Measurements from ENCODE around the gene HYAL3. TPM values are rescaled to one million over a fixed set of nuclear protein-coding genes. Genes with fewer than 3 reads are reported as not detected.

The HYAL3 gene
- polyA plus RNA-seq, 1 donor from 2014 or later = 9.1 TPM

DNA sequence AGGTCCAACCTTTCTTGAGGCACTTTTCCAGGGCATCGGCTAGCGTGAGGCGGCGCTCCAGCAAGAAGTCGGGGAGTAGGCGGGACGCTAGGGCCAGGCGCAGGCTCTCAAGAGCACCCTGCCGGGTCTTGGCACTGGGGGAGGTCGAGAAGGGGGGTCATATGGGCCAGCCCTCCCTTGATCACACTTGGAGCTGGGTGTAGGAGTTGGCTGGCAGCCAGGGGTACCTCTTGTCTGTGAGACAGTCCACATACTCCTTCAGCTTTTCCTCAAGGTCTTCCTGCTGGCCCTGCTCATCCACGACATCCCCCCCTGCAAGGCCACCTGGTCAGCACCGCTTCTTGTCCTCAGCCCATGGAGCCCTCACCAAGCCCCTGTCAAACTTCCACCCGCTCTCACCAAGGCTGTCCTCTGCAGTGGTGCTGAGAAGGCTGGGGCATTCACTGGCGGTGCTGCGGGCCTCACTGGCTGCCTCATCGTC, 9.0 kb downstream of the HYAL3 start:
- no peak for TF ChIP-seq SMC3 (conservative IDR thresholded peaks at IDR 0.05; ENCODE audit: poor library complexity)
- no peak for TF ChIP-seq EZH2 (IDR thresholded peaks at IDR 0.05; ENCODE audit: borderline replicate concordance, insufficient read depth, low read length, poor library complexity, severe bottlenecking)
- TF ChIP-seq MXI1 (conservative IDR thresholded peaks at IDR 0.05; ENCODE audit: poor library complexity, severe bottlenecking) = no peak
- TF ChIP-seq, protein P1, sequence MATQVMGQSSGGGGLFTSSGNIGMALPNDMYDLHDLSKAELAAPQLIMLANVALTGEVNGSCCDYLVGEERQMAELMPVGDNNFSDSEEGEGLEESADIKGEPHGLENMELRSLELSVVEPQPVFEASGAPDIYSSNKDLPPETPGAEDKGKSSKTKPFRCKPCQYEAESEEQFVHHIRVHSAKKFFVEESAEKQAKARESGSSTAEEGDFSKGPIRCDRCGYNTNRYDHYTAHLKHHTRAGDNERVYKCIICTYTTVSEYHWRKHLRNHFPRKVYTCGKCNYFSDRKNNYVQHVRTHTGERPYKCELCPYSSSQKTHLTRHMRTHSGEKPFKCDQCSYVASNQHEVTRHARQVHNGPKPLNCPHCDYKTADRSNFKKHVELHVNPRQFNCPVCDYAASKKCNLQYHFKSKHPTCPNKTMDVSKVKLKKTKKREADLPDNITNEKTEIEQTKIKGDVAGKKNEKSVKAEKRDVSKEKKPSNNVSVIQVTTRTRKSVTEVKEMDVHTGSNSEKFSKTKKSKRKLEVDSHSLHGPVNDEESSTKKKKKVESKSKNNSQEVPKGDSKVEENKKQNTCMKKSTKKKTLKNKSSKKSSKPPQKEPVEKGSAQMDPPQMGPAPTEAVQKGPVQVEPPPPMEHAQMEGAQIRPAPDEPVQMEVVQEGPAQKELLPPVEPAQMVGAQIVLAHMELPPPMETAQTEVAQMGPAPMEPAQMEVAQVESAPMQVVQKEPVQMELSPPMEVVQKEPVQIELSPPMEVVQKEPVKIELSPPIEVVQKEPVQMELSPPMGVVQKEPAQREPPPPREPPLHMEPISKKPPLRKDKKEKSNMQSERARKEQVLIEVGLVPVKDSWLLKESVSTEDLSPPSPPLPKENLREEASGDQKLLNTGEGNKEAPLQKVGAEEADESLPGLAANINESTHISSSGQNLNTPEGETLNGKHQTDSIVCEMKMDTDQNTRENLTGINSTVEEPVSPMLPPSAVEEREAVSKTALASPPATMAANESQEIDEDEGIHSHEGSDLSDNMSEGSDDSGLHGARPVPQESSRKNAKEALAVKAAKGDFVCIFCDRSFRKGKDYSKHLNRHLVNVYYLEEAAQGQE (IDR thresholded peaks at IDR 0.05; ENCODE audit: borderline replicate concordance) = no peak
- TF ChIP-seq EP300 (conservative IDR thresholded peaks at IDR 0.05; ENCODE audit: poor library complexity, severe bottlenecking) = no peak
- TF ChIP-seq RAD21 (conservative IDR thresholded peaks at IDR 0.05) = no peak
- TF ChIP-seq POLR2AphosphoS5 (IDR thresholded peaks at IDR 0.05) = no peak
- no peak for TF ChIP-seq TAF1 (IDR thresholded peaks at IDR 0.05; ENCODE audit: low read depth)
- TF ChIP-seq, protein P2, sequence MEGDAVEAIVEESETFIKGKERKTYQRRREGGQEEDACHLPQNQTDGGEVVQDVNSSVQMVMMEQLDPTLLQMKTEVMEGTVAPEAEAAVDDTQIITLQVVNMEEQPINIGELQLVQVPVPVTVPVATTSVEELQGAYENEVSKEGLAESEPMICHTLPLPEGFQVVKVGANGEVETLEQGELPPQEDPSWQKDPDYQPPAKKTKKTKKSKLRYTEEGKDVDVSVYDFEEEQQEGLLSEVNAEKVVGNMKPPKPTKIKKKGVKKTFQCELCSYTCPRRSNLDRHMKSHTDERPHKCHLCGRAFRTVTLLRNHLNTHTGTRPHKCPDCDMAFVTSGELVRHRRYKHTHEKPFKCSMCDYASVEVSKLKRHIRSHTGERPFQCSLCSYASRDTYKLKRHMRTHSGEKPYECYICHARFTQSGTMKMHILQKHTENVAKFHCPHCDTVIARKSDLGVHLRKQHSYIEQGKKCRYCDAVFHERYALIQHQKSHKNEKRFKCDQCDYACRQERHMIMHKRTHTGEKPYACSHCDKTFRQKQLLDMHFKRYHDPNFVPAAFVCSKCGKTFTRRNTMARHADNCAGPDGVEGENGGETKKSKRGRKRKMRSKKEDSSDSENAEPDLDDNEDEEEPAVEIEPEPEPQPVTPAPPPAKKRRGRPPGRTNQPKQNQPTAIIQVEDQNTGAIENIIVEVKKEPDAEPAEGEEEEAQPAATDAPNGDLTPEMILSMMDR (IDR thresholded peaks at IDR 0.05; ENCODE audit: poor library complexity, severe bottlenecking) = no peak
- Histone ChIP-seq H3K9me2 (ENCODE audit: insufficient read depth, low read length) (no peaks in the 10 kb centered on the region), H3K9me3 (ENCODE audit: low read length) (no peaks in the 10 kb centered on the region), H3K27me3 (ENCODE audit: insufficient read depth, low read depth, low read length) (no peaks in the 10 kb centered on the region), H3K79me2 (replicated peaks; ENCODE audit: insufficient read depth, low read length) (peaks cover 6% of the 10 kb centered on the region), H3K4me3 (ENCODE audit: low read length) (no peak overlapping the region), H2AFZ (ENCODE audit: low read depth, low read length) (no peak overlapping the region), H3K27ac (ENCODE audit: low read length) (no peak overlapping the region), H4K20me1 (ENCODE audit: insufficient read depth) (no peaks in the 10 kb centered on the region), H3K36me3 (ENCODE audit: insufficient read depth, low read length) (no peaks in the 10 kb centered on the region), H3F3A (ENCODE audit: insufficient read depth, low read length, poor library complexity, severe bottlenecking) (no peaks in the 10 kb centered on the region), H3K4me2 (ENCODE audit: low read length) (no peak overlapping the region), H3K9ac (ENCODE audit: low read length) (no peak overlapping the region)

DNA sequence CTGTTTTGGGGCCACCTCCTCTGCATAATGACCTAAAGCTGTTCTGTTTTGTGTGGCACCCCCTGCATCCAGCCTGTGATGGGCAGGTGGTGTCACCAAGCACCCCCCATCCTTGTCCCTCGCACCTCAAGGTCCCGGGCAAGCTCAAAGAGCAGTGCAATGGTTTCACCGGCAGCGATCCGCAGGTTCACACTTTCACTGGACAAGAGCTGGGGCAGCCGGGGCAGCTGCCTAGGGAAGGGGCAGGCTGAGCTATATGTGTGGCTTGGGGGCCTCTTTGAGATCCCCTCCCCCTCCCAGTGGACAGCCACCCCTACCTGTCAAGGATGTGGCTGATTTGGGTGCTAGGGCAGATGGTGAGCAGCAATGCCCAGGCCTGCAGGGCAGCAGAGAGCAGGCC, 10.1 kb downstream of the HYAL3 start:
- H3K9me3 ChIP-seq (ENCODE audit: low read length) = no peaks in the 10 kb centered on the region
- TF ChIP-seq POLR2AphosphoS5 (IDR thresholded peaks at IDR 0.05) (no peak), TAF1 (IDR thresholded peaks at IDR 0.05; ENCODE audit: low read depth) (no peak), RAD21 (conservative IDR thresholded peaks at IDR 0.05) (no peak), EP300 (conservative IDR thresholded peaks at IDR 0.05; ENCODE audit: poor library complexity, severe bottlenecking) (no peak), EZH2 (IDR thresholded peaks at IDR 0.05; ENCODE audit: borderline replicate concordance, insufficient read depth, low read length, poor library complexity, severe bottlenecking) (no peak), MXI1 (conservative IDR thresholded peaks at IDR 0.05; ENCODE audit: poor library complexity, severe bottlenecking) (no peak), SMC3 (conservative IDR thresholded peaks at IDR 0.05; ENCODE audit: poor library complexity) (no peak)
- TF ChIP-seq, protein P2 (IDR thresholded peaks at IDR 0.05; ENCODE audit: poor library complexity, severe bottlenecking) = no peak
- TF ChIP-seq, protein P1 (IDR thresholded peaks at IDR 0.05; ENCODE audit: borderline replicate concordance) = no peak
- H3K27me3 ChIP-seq (ENCODE audit: insufficient read depth, low read depth, low read length) = no peaks in the 10 kb centered on the region
- H3K4me3 ChIP-seq (ENCODE audit: low read length) = no peak overlapping the region
- H3K4me2 ChIP-seq (ENCODE audit: low read length) = no peak overlapping the region
- no peaks in the 10 kb centered on the region for H3K9me2 ChIP-seq (ENCODE audit: insufficient read depth, low read length)
- no peaks in the 10 kb centered on the region for H4K20me1 ChIP-seq (ENCODE audit: insufficient read depth)
- no peak overlapping the region for H3K9ac ChIP-seq (ENCODE audit: low read length)
- no peak overlapping the region for H3K27ac ChIP-seq (ENCODE audit: low read length)
- H3F3A ChIP-seq (ENCODE audit: insufficient read depth, low read length, poor library complexity, severe bottlenecking) = no peaks in the 10 kb centered on the region
- H2AFZ ChIP-seq (ENCODE audit: low read depth, low read length) = no peak overlapping the region
- H3K79me2 ChIP-seq (replicated peaks; ENCODE audit: insufficient read depth, low read length) = peaks cover 6% of the 10 kb centered on the region
- no peaks in the 10 kb centered on the region for H3K36me3 ChIP-seq (ENCODE audit: insufficient read depth, low read length)
